Neuronal stem cell (in vitro differentiated cells): ENCODE measurements around the gene LRMDA.

Experiments
- DNase-seq: peaks from one replicate; pipeline ENCODE4 v3.0.0-alpha.2; 2013; ENCODE audit warnings: low spot score
- H2AFZ ChIP-seq: one replicate; pipeline ENCODE4 v1.6.1; 2013; ENCODE audit warnings: mild to moderate bottlenecking, low read length, inconsistent platforms
- H2AK5ac ChIP-seq: 2 replicates; pipeline ENCODE4 v1.6.1; 2013; ENCODE audit warnings: low read depth, mild to moderate bottlenecking, inconsistent platforms, low read length, moderate library complexity, mixed read lengths
- H2BK120ac ChIP-seq: 2 replicates; pipeline ENCODE4 v1.6.1; 2013; ENCODE audit warnings: low read depth, mild to moderate bottlenecking, inconsistent platforms, low read length, moderate library complexity, mixed read lengths
- H2BK12ac ChIP-seq: one replicate; pipeline ENCODE4 v1.6.1; 2013; ENCODE audit warnings: low read length, inconsistent platforms
- H2BK15ac ChIP-seq: 2 replicates; pipeline ENCODE4 v1.6.1; 2013; ENCODE audit warnings: mild to moderate bottlenecking, low read length, inconsistent platforms, mixed read lengths
- H2BK5ac ChIP-seq: one replicate; pipeline ENCODE4 v1.6.1; 2013; ENCODE audit warnings: inconsistent platforms, mild to moderate bottlenecking, low read length, moderate library complexity
- H3K14ac ChIP-seq: one replicate; pipeline ENCODE4 v1.6.1; 2013; ENCODE audit warnings: low read length, inconsistent platforms
- H3K18ac ChIP-seq: 2 replicates; pipeline ENCODE4 v1.6.1; 2013; ENCODE audit warnings: low read length, inconsistent platforms
- H3K23ac ChIP-seq: 2 replicates; pipeline ENCODE4 v1.6.1; 2013; ENCODE audit warnings: low read depth, mild to moderate bottlenecking, mixed read lengths, low read length, inconsistent platforms; ENCODE audit not compliant: poor library complexity
- H3K27ac ChIP-seq: replicated peaks from 3 replicates; pipeline ENCODE4 v1.5.1; 2013; ENCODE audit warnings: low read length, inconsistent platforms
- H3K27me3 ChIP-seq, 3 experiments: 2 replicates each; pipeline ENCODE4 v1.6.1; 2013; ENCODE audit warnings: low read length in 3 of 3, mild to moderate bottlenecking in 2 of 3, inconsistent platforms in 1 of 3, low read depth in 1 of 3, mixed read lengths in 1 of 3, moderate library complexity in 1 of 3; ENCODE audit not compliant: control insufficient read depth in 3 of 3, insufficient read depth in 3 of 3
- H3K36me3 ChIP-seq, 2 donors: replicated peaks in 1 of 2; 2 replicates each; pipeline ENCODE4 v1.6.1; 2013; ENCODE audit warnings: low read length in 2 of 2; ENCODE audit not compliant: control insufficient read depth in 2 of 2, insufficient read depth in 2 of 2
- H3K4ac ChIP-seq: 2 replicates; pipeline ENCODE4 v1.6.1; 2013; ENCODE audit warnings: inconsistent platforms, mild to moderate bottlenecking, low read length, moderate library complexity
- H3K4me1 ChIP-seq, 2 donors: 1 replicate in 1 of 2; 2 replicates in 1 of 2; pipeline ENCODE4 v1.6.1; 2013; ENCODE audit warnings: low read length in 2 of 2, low read depth in 1 of 2; ENCODE audit not compliant: control insufficient read depth in 2 of 2, insufficient read depth in 1 of 2
- H3K4me2 ChIP-seq: one replicate; pipeline ENCODE4 v1.6.1; 2013; ENCODE audit warnings: mild to moderate bottlenecking, low read length, inconsistent platforms; ENCODE audit not compliant: insufficient read depth, poor library complexity, severe bottlenecking
- H3K4me3 ChIP-seq, 2 donors: 2 replicates each; pipeline ENCODE4 v1.5.1; 2013; ENCODE audit warnings: low read length in 2 of 2, mild to moderate bottlenecking in 2 of 2, inconsistent platforms in 1 of 2, moderate library complexity in 1 of 2
- H3K79me1 ChIP-seq: one replicate; pipeline ENCODE4 v1.6.1; 2013; ENCODE audit warnings: low read depth, mild to moderate bottlenecking, inconsistent platforms, low read length, moderate library complexity
- H3K9ac ChIP-seq: one replicate; pipeline ENCODE4 v1.6.1; 2013; ENCODE audit warnings: mild to moderate bottlenecking, low read depth, low read length, inconsistent platforms; ENCODE audit not compliant: poor library complexity
- H3K9me3 ChIP-seq, 2 donors: replicated peaks in 1 of 2; 2 replicates each; pipeline versions ENCODE3 to v1.6.1; 2013; ENCODE audit warnings: low read length in 2 of 2, mild to moderate bottlenecking in 2 of 2, inconsistent platforms in 1 of 2, low read depth in 1 of 2, mixed read lengths in 1 of 2, moderate library complexity in 1 of 2; ENCODE audit not compliant: control insufficient read depth in 2 of 2, insufficient read depth in 1 of 2
- H4K8ac ChIP-seq: one replicate; pipeline ENCODE4 v1.6.1; 2013; ENCODE audit warnings: low read depth, mild to moderate bottlenecking, inconsistent platforms, low read length, moderate library complexity
- H4K91ac ChIP-seq: one replicate; pipeline ENCODE4 v1.6.1; 2013; ENCODE audit warnings: low read length, low read depth, mild to moderate bottlenecking, inconsistent platforms; ENCODE audit not compliant: poor library complexity
- WGBS, 2 donors: extraction: QIAGEN DNeasy Blood & Tissue Kit; methylation state at CpG; one replicate each; pipeline ENCODE4 v1.1.7; 2013; ENCODE audit warnings: missing lambda C conversion rate in 2 of 2, mixed read lengths in 1 of 2; ENCODE audit not compliant: insufficient read length in 2 of 2, insufficient replicate concordance in 1 of 2; ENCODE audit errors: extremely low coverage in 2 of 2; 5-methylcytosine and 5-hydroxymethylcytosine counted together

The LRMDA gene

DNA sequence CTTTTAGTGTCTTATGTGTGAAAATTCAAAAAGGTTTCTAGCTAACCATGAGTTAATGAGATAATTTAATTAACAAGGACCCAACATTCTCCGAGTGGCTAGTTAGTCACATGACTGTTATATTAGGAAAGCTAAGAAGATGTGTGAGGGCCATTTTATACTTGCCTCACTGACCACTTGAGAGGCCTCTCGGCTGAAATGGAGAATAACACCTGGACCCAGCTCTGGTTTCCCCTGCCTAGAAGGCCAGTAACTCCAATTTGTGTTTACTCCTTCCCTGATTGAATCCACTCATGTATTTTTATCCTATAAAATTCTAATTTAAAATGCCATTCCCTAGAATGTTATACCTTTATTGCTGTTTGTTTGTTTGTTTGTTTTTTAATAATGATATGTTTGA lies 1115.0 kb downstream of the LRMDA start:
- no peaks in the 10 kb centered on the region for H3K36me3 ChIP-seq
- H3K4ac ChIP-seq = no peak overlapping the region
- H3K9me3 ChIP-seq = no peaks in the 10 kb centered on the region
- no peak overlapping the region for H2AFZ ChIP-seq
- no peak overlapping the region for H3K23ac ChIP-seq
- no peak overlapping the region for H3K4me3 ChIP-seq
- H4K8ac ChIP-seq = no peak overlapping the region
- H3K27ac ChIP-seq = no peak overlapping the region
- no CpG with 5 or more reads among the region's 2 CpGs for WGBS, 2 donors
- H3K4me2 ChIP-seq = no peak overlapping the region
- H3K4me1 ChIP-seq = peaks cover 0 to 6% of the 10 kb centered on the region in 2 donors
- H4K91ac ChIP-seq = no peak overlapping the region
- H2BK120ac ChIP-seq = no peak overlapping the region
- H2AK5ac ChIP-seq = no peak overlapping the region
- no peak overlapping the region for H3K14ac ChIP-seq
- no peak for DNase-seq
- no peak overlapping the region for H2BK12ac ChIP-seq
- no peak overlapping the region for H2BK5ac ChIP-seq
- no peaks in the 10 kb centered on the region for H3K79me1 ChIP-seq
- no peak overlapping the region for H2BK15ac ChIP-seq
- no peak overlapping the region for H3K9ac ChIP-seq
- H3K27me3 ChIP-seq = peaks cover 0 to 3% (median 0%) of the 10 kb centered on the region in 3 experiments
- no peak overlapping the region for H3K18ac ChIP-seq

DNA sequence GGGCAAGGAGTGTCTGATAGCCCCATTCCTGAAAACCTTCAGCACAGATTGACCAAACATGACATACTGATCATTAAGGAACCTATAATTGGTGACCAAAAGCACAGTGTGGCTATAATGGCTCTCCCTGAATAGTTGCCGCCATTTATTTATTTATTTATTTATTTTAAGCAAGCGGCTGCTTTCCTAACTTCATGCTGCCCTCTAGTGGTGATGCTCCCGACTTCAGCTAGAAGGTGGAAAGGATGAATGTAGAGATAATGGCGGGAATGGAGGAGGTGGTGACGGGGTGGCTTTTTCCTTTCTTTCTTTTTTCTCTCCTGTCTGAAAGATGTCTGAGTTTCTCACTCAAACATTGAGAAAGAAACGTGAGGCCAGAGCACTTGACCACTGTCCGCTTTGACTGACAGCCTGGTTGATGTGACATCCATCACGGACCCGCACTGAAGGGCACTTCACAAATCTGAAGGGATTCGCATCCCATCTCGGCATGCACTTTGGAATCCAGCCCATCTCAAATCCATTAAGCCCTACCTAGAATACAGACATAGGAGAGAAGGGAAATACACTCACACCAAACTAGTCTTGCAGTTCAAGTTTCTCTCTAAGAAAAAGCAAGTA lies 1116.0 kb downstream of the LRMDA start:
- no peak overlapping the region for H3K9ac ChIP-seq
- no peak overlapping the region for H2AK5ac ChIP-seq
- no peaks in the 10 kb centered on the region for H3K9me3 ChIP-seq
- no CpG with 5 or more reads among the region's 11 CpGs for WGBS, 2 donors
- no peak overlapping the region for H3K14ac ChIP-seq
- no peak overlapping the region for H2BK120ac ChIP-seq
- no peak overlapping the region for H3K27ac ChIP-seq
- no peaks in the 10 kb centered on the region for H3K36me3 ChIP-seq
- no peak overlapping the region for H3K4me2 ChIP-seq
- peak overlapping the region; percentile 79 for H2AFZ ChIP-seq
- no peak overlapping the region for H3K23ac ChIP-seq
- no peak overlapping the region for H3K4ac ChIP-seq
- DNase-seq = peak; percentile 84
- H3K79me1 ChIP-seq = no peaks in the 10 kb centered on the region
- peaks cover 0 to 3% (median 0%) of the 10 kb centered on the region in 3 experiments for H3K27me3 ChIP-seq
- H4K8ac ChIP-seq = no peak overlapping the region
- H2BK15ac ChIP-seq = no peak overlapping the region
- H2BK12ac ChIP-seq = no peak overlapping the region
- peaks cover 0 to 6% of the 10 kb centered on the region in 2 donors for H3K4me1 ChIP-seq
- no peak overlapping the region for H3K18ac ChIP-seq
- no peak overlapping the region for H2BK5ac ChIP-seq
- no peak overlapping the region for H4K91ac ChIP-seq
- H3K4me3 ChIP-seq = no peak overlapping the region

DNA sequence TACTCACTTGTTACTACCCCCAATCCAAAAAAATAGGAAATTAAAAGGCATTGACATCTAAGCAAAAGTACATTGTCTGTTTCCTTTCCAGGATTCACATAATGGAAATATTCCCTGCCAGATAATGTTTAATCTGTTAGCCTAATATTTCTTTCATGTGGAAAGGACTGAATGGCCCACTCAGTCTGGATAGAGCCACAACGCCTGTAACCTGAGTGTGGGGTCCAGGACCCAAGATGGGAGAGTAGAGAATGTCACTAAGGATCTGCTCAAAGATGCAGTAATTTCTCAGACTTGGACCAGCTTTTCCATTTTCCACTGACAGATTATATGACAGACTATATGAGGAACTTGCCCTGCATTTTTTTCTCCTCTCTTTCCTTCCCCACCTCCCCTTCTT lies 1117.3 kb downstream of the LRMDA start:
- Histone ChIP-seq H2BK120ac (no peak overlapping the region), H4K91ac (no peak overlapping the region), H2AK5ac (no peak overlapping the region), H2BK12ac (no peak overlapping the region), H3K36me3 (no peaks in the 10 kb centered on the region), H3K4ac (no peak overlapping the region), H3K23ac (no peak overlapping the region), H2BK5ac (no peak overlapping the region), H3K4me2 (no peak overlapping the region), H3K18ac (no peak overlapping the region), H3K4me3 (no peak overlapping the region), H3K9ac (no peak overlapping the region), H3K4me1 (peaks cover 0 to 9% of the 10 kb centered on the region in 2 donors), H3K79me1 (no peaks in the 10 kb centered on the region), H3K27ac (no peak overlapping the region), H3K27me3 (peaks cover 0 to 3% (median 0%) of the 10 kb centered on the region in 3 experiments), H2AFZ (no peak overlapping the region), H2BK15ac (no peak overlapping the region), H3K14ac (no peak overlapping the region), H3K9me3 (no peaks in the 10 kb centered on the region), H4K8ac (no peak overlapping the region)
- DNase-seq = no peak
- WGBS, 2 donors = no CpG with 5 or more reads among the region's 1 CpG

DNA sequence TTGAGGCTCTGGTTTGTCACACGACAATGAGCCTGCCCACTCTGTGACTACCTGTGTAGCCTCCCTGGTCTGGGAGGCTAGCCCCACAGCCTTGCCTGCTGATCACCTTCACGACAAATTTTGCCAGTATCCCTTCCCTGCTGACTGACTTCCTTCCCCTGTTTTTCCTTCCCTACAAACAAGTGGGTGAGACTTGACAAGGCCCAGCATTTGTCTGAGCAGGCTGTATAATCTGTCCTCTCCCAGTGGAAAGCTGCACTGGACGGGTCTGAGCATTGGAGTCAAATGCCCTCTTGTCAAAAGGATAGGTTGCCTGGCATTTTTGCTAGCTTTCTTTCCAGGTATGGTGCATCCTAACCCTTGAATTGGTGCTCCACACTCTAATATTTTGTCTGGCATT lies 1117.7 kb downstream of the LRMDA start:
- Histone ChIP-seq H3K27me3 (peaks cover 0 to 3% (median 0%) of the 10 kb centered on the region in 3 experiments), H3K14ac (no peak overlapping the region), H4K91ac (no peak overlapping the region), H3K4me2 (no peak overlapping the region), H3K23ac (no peak overlapping the region), H3K4me1 (peaks cover 0 to 10% of the 10 kb centered on the region in 2 donors), H2BK12ac (no peak overlapping the region), H4K8ac (no peak overlapping the region), H3K36me3 (no peaks in the 10 kb centered on the region), H2AK5ac (no peak overlapping the region), H2BK120ac (no peak overlapping the region), H2BK5ac (no peak overlapping the region), H3K4ac (no peak overlapping the region), H3K27ac (no peak overlapping the region), H3K4me3 (no peak overlapping the region), H3K18ac (no peak overlapping the region), H2AFZ (no peak overlapping the region), H3K79me1 (no peaks in the 10 kb centered on the region), H3K9ac (no peak overlapping the region), H3K9me3 (no peaks in the 10 kb centered on the region), H2BK15ac (peak overlapping the region; percentile 39)
- no peak for DNase-seq
- WGBS, 2 donors = no CpG with 5 or more reads among the region's 3 CpGs
